Effector CD4-positive, alpha-beta T cell (primary cell): ENCODE results near the gene ST6GAL2. TPM values are rescaled to one million over a fixed set of nuclear protein-coding genes. Genes with fewer than 3 reads are reported as not detected.

Experiments
- DNase-seq: peaks from one replicate; pipeline ENCODE4 v3.0.0-alpha.2; 2020
- total RNA-seq: gene quantifications from one replicate; lab custom pipeline; 2026; lab: John Stamatoyannopoulos, UW

ST6GAL2 gene
- not detected for total RNA-seq

GRCh38 chr2:106885971-106886915 lies at the start of gene ST6GAL2:
Gene ST6GAL2 (minus strand): TSS chr2:106886167. CDS start chr2:106843977, 42,190 bp downstream.
- DNase-seq = no peak

- no peak for DNase-seq
Observed at GRCh38 chr2:106932644-106933043, 46.7 kb upstream of the ST6GAL2 start.

- DNase-seq = no peak
Observed at GRCh38 chr2:106931717-106932335, 45.9 kb upstream of the ST6GAL2 start.

- no peak for DNase-seq
Observed at GRCh38 chr2:106921451-106921850, 35.5 kb upstream of the ST6GAL2 start.

- DNase-seq = no peak
Observed at GRCh38 chr2:106919012-106919411, 33.0 kb upstream of the ST6GAL2 start.

- no peak for DNase-seq
Observed at GRCh38 chr2:106904242-106904641, 18.3 kb upstream of the ST6GAL2 start.

GRCh38 chr2:106899786-106900530 lies 14.0 kb upstream of the ST6GAL2 start:
- DNase-seq = no peak

GRCh38 chr2:106894545-106894944 lies 8.6 kb upstream of the ST6GAL2 start:
- DNase-seq = no peak

GRCh38 chr2:106892048-106892447 lies 6.1 kb upstream of the ST6GAL2 start:
- no peak for DNase-seq

GRCh38 chr2:106890606-106891005 lies 4.6 kb upstream of the ST6GAL2 start:
- DNase-seq = no peak

- DNase-seq = no peak
Observed at GRCh38 chr2:106886916-106887758, 1.2 kb upstream of the ST6GAL2 start.

- no peak for DNase-seq
Observed at GRCh38 chr2:106885329-106885728, 638 bp downstream of the ST6GAL2 start.

- DNase-seq = no peak
Observed at GRCh38 chr2:106882673-106883072, 3.3 kb downstream of the ST6GAL2 start.

GRCh38 chr2:106878206-106878605 lies 7.8 kb downstream of the ST6GAL2 start:
- DNase-seq = no peak

GRCh38 chr2:106876699-106877098 lies 9.3 kb downstream of the ST6GAL2 start:
- no peak for DNase-seq

- no peak for DNase-seq
Observed at GRCh38 chr2:106869512-106870275, 16.3 kb downstream of the ST6GAL2 start.

GRCh38 chr2:106868275-106868674 lies 17.7 kb downstream of the ST6GAL2 start:
- DNase-seq = no peak

GRCh38 chr2:106867196-106867953 lies 18.6 kb downstream of the ST6GAL2 start:
- no peak for DNase-seq

GRCh38 chr2:106866641-106867040 lies 19.3 kb downstream of the ST6GAL2 start:
- no peak for DNase-seq

GRCh38 chr2:106864051-106864450 lies 21.9 kb downstream of the ST6GAL2 start:
- DNase-seq = no peak

GRCh38 chr2:106863387-106863786 lies 22.6 kb downstream of the ST6GAL2 start:
- no peak for DNase-seq
